HK-2 (cell line): ENCODE data around the gene NRN1.
"Not testable (repeated sequence)": the region's sequence is repeated elsewhere in the genome, so short reads cannot be mapped to it uniquely, and the experiment has no call there.

Experiments used
- DNase-seq: peaks from one replicate; pipeline ENCODE4 v3.0.0-alpha.2; 2018; ENCODE audit not compliant: unreplicated experiment

Gene NRN1, protein sequence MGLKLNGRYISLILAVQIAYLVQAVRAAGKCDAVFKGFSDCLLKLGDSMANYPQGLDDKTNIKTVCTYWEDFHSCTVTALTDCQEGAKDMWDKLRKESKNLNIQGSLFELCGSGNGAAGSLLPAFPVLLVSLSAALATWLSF

GRCh38 chr6:6006428-6007365 is at the start of gene NRN1:
NRN1 (minus strand) TSS chr6:6006925; CDS start chr6:6006749, 176 bp downstream.
- DNase-seq, result no peak

DNA sequence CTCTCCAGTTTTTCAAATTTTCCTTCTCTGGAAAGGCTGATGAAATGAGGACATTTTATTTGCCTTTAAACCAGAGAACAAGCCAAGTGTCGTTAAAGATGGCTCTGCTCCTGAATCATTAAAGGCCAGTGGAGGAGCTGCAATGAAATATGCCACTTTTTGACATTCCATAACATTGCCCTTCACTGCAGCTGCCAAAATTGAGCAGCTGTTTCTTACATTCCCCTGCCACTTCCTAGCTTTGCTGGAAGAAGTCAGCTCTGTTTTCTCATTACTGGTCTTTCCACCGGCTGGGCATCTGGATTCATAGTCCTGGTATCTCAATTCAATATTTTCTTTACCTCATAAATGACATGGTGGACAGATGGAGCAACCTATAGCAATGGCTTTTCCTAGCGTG is 45.5 kb upstream of the NRN1 start:
- DNase-seq, result no peak

GRCh38 chr6:6046716-6047115 is 40.0 kb upstream of the NRN1 start:
- no peak for DNase-seq

DNA sequence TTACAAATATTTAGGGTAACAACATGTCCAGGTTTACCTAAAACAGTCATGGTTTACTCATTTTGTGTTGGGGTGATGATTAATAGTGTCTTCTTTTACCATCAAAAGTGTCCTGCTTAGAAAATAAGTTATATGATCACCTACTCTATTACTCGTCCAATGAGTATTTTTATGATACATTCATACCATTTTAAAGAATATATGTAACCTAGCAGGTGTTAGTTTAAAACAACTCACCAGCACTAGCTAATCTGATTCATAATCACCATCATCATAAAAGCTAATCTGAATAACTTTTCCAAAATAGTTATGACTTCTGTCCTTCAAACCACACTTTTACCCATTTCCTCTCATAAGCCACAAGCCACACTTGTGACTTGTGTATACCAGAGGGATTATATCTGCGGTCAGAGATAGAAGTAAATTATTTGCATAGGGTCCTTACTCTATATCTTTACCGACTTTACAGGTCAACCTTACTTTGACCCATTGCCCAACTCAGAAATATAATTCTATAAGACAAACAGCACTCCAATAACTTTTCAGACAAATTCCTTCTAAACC is 33.3 kb upstream of the NRN1 start:
- no peak for DNase-seq

DNA sequence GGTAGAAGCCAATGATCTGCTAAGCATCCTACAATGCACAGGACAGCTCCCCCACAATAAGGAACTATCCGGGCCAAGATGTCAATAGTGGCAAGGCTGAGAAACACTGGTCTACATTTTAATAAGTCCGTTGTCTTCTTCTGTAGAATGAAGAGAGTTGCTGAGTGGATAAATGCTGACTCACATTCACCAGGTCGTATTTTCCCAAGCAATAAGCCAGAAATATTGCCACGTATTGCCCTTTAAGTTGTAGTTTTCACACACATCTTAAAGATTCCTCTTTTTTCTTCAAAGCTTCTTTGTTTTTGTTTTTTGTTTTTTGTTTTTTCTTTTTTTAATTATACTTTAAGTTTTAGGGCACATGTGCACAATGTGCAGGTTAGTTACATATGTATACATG is 30.5 kb upstream of the NRN1 start:
- DNase-seq, result no peak

DNA sequence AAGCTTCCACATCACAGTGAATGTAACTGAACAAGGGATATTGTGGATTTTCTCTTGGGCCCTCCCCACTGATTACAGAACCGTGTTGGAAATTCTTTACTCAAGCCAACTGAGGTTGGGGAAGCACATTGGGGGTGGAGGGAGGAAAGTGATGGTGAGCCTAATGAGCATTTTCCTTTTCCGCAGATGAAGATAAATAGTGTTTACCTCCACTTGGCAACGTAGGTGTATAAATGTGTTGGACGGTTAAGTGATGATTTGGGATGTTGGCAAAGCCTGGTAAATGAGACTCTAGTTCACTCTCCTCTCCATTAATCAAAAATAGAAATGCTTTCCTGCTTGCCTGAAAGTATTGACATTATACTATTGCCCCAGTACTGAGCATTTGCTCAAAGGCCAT is 27.1 kb upstream of the NRN1 start:
- DNase-seq, result no peak

- no peak for DNase-seq
Observed at GRCh38 chr6:6026513-6027205, 19.9 kb upstream of the NRN1 start.

DNA sequence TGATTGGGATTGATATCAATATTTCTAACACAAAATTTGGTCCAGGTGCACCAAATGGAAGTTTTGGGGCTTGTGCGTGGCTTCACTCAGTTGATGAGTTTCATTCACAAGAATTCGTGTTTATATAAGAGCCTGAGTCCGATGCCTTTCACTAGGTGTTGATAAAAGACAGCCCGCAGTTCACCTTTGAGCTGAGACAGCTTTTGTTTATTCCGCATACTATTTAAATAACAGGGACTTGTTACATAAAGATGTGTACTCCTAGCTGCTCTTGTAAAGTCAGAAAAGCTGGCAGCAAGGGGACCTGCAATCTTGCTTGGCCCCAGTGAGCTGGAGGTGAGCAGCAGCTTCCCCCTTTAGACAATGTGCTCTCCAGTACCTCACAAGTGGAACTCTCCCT is 19.0 kb upstream of the NRN1 start:
- no peak for DNase-seq

GRCh38 chr6:6024220-6024619 is 17.5 kb upstream of the NRN1 start:
- no peak for DNase-seq

DNA sequence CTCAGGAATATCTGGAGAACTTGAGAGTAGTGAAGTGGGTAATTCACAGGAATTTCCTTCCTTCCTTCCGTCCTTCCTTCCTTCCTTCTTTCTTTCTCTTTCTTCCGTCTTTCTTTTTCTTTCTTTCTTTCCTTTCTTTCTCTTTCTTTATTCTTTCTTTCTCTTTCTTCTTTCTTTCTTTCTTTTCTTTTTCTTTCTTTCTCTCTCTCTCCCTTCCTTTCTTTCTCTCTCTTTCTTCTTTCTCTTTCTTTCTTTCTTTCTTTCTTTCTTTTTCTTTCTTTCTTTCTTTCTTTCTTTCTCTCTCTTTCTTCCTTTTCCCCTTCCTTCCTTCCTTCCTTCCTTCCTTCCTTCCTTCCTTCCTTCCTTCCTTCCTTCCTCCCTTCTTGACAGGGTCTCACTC is 16.1 kb upstream of the NRN1 start:
- not testable (repeated sequence) for DNase-seq

DNA sequence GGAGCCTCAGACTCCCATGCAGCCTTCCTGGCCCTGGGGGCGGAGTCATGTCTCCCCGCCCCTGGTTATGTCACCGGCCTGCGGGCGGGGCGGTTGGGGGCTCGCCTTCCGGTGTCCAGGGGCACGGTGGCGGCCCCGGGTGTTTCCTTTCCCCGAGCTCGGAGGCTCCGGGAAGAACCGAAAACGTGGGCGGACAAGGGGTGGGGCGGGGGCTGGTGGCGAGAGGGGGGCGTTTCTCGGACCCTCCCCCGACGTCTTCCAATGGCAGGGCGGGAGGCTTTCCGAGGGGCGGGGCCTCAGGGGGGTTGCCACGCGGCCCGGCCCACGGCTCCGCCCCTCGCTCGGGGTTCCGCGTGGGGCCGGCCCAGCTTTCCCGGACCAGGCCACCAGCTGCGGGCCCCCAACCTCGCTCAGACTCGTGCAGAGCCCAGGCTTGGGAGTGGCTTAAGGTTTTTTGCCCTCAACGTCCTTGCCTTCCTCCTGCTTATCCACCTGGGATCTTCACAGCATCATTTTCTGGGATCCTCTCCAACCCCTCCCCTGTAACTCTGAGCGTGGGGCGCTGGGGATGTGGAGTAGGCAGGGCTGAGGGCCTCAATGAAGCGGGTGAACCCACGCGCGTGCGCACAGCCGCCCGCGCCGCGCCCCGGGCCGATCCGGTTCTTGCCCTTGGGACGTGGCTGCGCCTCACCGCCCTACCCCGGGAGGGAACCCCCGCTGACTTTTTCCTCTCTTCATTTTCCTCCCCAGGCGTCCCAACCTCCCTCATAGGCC is 2.1 kb upstream of the NRN1 start:
- peak; percentile 44 for DNase-seq

DNA sequence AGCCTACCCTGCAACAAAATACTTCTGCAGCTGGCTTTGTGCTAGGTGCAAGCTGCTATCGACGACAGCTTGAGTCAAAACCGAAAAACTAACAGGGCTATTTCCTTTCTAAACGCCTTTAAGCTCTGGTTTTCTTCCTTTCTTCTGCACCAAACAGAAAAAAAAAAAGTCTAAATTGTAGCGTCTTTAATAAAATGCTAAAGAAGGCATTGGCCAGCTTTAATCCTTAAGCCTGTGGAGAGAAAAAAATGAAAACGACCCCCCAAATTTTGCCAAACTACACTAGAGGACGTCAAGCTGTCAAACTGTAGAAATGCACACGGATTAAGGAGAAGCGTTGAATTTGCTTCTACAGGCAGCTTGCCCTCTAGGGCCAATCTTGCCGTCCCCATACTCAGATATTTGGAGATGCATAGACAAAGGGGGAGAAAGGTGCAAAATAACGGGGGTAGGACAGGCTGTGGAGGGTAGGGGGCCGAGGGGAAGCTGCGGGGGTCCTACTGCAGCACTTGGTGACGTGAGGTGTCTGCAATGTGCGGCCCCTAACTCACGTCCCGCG is 1.4 kb upstream of the NRN1 start:
- no peak for DNase-seq

DNA sequence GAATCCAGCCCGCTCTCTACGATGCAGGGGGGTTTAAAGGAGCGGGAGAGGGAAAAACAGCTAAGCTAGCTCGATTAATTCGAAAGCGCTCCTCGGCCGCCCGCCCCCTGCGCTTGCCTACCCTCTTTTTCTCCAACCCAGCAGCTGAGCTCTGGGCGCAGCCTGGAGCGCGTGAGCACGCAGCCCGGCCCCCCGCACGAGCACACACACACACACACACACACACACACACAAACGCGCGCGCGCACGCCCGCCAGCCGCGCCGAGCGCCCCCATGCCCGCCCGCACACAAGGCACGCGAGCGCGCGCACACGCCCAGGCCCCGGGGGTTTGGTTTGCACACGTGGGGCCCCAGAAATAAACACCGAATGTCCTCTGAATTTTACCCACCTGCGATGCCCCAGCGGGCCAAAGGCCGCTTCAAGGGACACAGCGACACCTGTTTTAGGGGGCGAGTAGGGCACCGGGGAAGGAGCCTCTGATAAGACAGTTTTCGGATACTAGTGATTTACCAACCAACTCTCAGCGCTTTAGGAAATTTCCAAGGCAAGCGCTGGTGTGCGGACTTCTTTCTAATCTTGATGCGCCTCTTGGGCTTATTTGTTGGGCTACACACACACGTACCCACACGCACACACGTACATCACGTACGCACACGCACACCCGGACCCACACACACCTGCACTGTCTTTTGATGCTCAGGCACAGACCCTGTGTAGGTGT is 802 bp upstream of the NRN1 start:
- DNase-seq, result no peak

- no peak for DNase-seq
Observed at GRCh38 chr6:6006006-6006427, 708 bp downstream of the NRN1 start.

GRCh38 chr6:6005051-6006005 is 1.4 kb downstream of the NRN1 start:
- DNase-seq, result no peak

DNA sequence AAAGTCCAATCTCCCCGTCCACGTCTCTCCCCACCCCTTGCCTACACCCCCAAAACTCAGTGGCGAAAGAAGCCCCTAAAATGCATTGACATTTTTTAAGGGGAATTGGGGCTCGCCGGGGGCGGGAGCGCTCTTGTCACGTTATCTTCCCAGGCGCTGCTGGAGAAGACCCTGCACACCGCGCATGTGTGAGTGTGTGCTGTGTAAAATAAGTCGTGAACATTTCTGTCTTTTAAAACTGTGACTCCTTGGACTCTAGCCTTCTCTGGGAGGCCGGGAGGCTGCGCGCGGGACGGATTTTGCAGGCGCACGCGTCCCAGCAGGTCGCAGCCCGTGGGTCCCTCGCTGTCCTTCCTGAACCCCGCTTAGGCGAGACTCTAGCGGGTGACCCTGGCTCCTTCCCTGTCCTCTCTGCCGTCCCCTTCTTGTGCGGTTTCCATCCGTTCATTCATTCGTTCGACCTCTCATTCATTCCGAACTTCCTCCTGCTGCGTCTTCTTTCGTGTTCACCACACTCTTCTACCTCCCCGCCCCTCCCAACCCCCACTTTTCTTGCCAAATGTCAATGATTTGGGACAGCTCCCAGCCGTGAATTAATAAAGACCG is 2.2 kb downstream of the NRN1 start:
- no peak for DNase-seq

- no peak for DNase-seq
Observed at GRCh38 chr6:6003621-6004366, 2.9 kb downstream of the NRN1 start.
